ENCODE measurements around the gene BLZF1. TPM values are rescaled to one million over a fixed set of nuclear protein-coding genes. Genes with fewer than 3 reads are reported as not detected.
"Not testable (repeated sequence)": the region's sequence is repeated elsewhere in the genome, so short reads cannot be mapped to it uniquely, and the experiment has no call there.

Gene BLZF1
- total RNA-seq, 2 donors from 2014 or later, result 22.3 to 27.8 TPM

DNA sequence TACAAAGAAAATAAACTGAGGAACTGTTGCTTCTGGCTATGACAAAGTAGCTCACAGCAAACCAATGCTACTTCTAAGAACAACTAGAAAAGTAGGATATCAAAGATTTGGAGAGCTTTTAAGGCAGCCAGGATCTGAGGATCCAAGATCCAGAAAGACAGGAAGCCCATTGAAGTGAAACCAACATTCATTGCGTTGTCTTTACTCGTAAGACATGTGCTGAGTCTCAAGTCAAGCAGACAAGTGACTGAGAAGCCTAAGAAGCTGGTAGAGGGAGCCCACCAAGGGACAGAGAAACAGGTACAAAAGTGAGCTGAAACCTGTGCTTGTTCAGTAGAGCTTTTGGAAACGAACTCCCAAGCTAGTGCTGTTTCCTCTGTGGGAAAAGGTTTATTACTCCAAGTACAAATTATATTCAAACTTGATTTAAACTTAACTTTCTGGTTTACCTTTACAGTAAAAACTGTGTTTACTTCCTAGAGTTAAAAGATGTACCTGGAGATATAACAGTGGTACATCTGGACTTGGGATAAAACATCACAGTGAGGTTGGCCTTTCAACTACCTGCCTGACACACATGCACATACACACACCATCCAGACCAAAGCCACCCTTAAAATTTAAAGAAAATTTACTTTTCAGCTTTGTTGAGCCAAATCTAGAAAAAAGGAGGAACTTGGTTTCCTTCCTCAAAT is 41.6 kb upstream of the BLZF1 start:
- Histone ChIP-seq H3K4me1 (ENCODE audit: control insufficient read depth in 1 of 2, low read depth in 2 of 2) (peaks cover 0 to 8% of the 10 kb centered on the region in 2 donors), H3K36me3 (no peaks in the 10 kb centered on the region), H3K27ac (no peak overlapping the region), H3K4me3 (no peak overlapping the region), H3K9me3 (no peaks in the 10 kb centered on the region), H3K27me3 (replicated peaks; ENCODE audit: insufficient read depth) (no peaks in the 10 kb centered on the region)
- no peak for TF ChIP-seq CTCF (IDR thresholded peaks at IDR 0.05)
- no peak for DNase-seq (ENCODE audit: low spot score)
- ATAC-seq (ENCODE audit: insufficient number of reproducible peaks, low FRiP score, low read depth), result no peak

GRCh38 chr1:169326956-169327268 is 41.1 kb upstream of the BLZF1 start:
- no peaks in the 10 kb centered on the region for H3K9me3 ChIP-seq
- ATAC-seq (ENCODE audit: insufficient number of reproducible peaks, low FRiP score, low read depth), result no peak
- H3K4me1 ChIP-seq (ENCODE audit: control insufficient read depth in 1 of 2, low read depth in 2 of 2), result peaks cover 0 to 8% of the 10 kb centered on the region in 2 donors
- no peaks in the 10 kb centered on the region for H3K36me3 ChIP-seq
- H3K27ac ChIP-seq, result no peak overlapping the region
- DNase-seq (ENCODE audit: low spot score), result no peak
- TF ChIP-seq CTCF (IDR thresholded peaks at IDR 0.05), result no peak
- H3K4me3 ChIP-seq, result no peak overlapping the region
- no peaks in the 10 kb centered on the region for H3K27me3 ChIP-seq (replicated peaks; ENCODE audit: insufficient read depth)

DNA sequence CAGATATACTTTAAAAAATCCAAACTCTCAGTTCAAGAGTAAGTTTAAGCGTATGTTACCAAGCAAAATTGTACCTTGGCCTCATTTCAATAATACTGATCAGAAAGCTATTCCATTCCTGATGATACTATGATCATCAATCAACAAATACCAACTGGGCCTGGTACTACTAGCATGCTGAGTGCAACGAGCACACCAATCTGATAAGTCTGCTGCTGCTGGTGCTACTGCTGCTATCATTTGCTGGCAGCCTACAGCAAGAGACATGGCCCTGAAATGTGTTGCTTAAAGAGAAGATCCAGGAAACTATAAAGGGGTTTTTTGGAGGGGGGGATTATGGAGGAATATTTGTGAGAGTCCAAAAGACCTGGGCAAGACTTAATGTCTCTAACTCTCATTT is 40.1 kb upstream of the BLZF1 start:
- H3K27ac ChIP-seq, result no peak overlapping the region
- no peaks in the 10 kb centered on the region for H3K27me3 ChIP-seq (replicated peaks; ENCODE audit: insufficient read depth)
- H3K9me3 ChIP-seq, result no peaks in the 10 kb centered on the region
- no peaks in the 10 kb centered on the region for H3K36me3 ChIP-seq
- peaks cover 0 to 8% of the 10 kb centered on the region in 2 donors for H3K4me1 ChIP-seq (ENCODE audit: control insufficient read depth in 1 of 2, low read depth in 2 of 2)
- no peak overlapping the region for H3K4me3 ChIP-seq
- DNase-seq (ENCODE audit: low spot score) (no peak), ATAC-seq (ENCODE audit: insufficient number of reproducible peaks, low FRiP score, low read depth) (no peak)
- no peak for TF ChIP-seq CTCF (IDR thresholded peaks at IDR 0.05)

GRCh38 chr1:169329383-169329782 is 38.6 kb upstream of the BLZF1 start:
- DNase-seq (ENCODE audit: low spot score) (no peak), ATAC-seq (ENCODE audit: insufficient number of reproducible peaks, low FRiP score, low read depth) (no peak)
- TF ChIP-seq CTCF (IDR thresholded peaks at IDR 0.05), result no peak
- Histone ChIP-seq H3K27me3 (replicated peaks; ENCODE audit: insufficient read depth) (no peaks in the 10 kb centered on the region), H3K36me3 (no peaks in the 10 kb centered on the region), H3K4me1 (ENCODE audit: control insufficient read depth in 1 of 2, low read depth in 2 of 2) (peaks cover 0 to 8% of the 10 kb centered on the region in 2 donors), H3K4me3 (no peak overlapping the region), H3K9me3 (no peaks in the 10 kb centered on the region), H3K27ac (no peak overlapping the region)

DNA sequence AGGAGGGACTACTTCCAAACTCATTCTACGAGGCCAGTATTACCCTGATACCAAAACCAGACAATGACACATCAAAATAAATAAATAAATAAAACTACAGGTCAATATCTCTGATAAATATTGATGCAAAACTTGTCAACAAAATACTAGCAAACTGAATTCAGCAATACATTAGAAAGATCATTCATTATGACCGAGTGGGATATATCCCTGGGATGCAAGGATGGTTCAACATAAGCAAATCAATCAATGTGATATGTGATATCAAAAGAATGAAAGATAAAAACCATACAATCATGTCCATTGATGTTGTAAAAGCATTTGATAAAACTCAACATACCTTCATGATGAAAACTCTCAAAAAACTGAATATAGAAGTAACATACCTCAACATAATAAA is 37.1 kb upstream of the BLZF1 start:
- Histone ChIP-seq H3K27ac (no peak overlapping the region), H3K36me3 (no peaks in the 10 kb centered on the region), H3K9me3 (no peaks in the 10 kb centered on the region), H3K4me1 (ENCODE audit: control insufficient read depth in 1 of 2, low read depth in 2 of 2) (peaks cover 0 to 8% of the 10 kb centered on the region in 2 donors), H3K4me3 (no peak overlapping the region), H3K27me3 (replicated peaks; ENCODE audit: insufficient read depth) (no peaks in the 10 kb centered on the region)
- no peak for ATAC-seq (ENCODE audit: insufficient number of reproducible peaks, low FRiP score, low read depth)
- DNase-seq (ENCODE audit: low spot score), result no peak
- no peak for TF ChIP-seq CTCF (IDR thresholded peaks at IDR 0.05)

- H3K4me3 ChIP-seq; H3K36me3 ChIP-seq; ATAC-seq (ENCODE audit: insufficient number of reproducible peaks, low FRiP score, low read depth); H3K9me3 ChIP-seq; H3K27me3 ChIP-seq (replicated peaks; ENCODE audit: insufficient read depth); H3K27ac ChIP-seq; DNase-seq (ENCODE audit: low spot score); H3K4me1 ChIP-seq (ENCODE audit: control insufficient read depth in 1 of 2, low read depth in 2 of 2): not testable (repeated sequence)
Measured at GRCh38 chr1:169334727-169335126, 33.3 kb upstream of the BLZF1 start.

DNA sequence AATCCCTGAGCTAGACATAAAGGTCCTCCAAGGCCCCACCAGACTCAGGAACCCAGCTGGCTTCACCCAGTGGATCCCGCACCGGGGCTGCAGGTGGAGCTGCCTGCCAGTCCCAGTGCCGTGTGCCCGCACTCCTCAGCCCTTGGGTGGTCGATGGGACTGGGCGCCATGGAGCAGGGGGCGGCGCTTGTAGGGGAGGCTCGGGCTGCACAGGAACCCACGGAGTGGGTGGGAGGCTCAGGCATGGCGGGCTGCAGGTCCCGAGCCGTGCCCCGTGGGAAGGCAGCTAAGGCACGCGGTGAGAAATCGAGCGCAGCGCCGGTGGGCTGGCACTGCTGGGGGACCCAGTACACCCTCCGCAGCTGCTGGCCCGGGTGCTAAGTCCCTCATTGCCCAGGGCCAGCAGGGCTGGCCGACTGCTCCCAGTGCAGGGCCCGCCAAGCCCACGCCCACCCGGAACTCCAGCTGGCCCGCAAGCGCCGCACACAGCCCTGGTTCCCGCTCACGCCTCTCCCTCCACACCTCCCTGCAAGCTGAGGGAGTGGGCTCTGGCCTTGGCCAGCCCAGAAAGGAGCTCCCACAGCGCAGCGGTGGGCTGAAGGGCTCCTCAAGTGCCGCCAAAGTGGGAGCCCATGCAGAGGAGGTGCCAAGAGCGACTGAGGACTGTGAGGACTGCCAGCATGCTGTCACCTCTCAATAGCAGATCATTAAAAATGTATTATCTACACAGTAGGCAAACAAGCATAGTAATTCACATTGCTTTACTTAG is 30.9 kb upstream of the BLZF1 start:
- H3K27ac ChIP-seq; DNase-seq (ENCODE audit: low spot score); ATAC-seq (ENCODE audit: insufficient number of reproducible peaks, low FRiP score, low read depth): not testable (repeated sequence)

More for the DNA sequence above, 30.9 kb upstream of the BLZF1 start:
- not testable (repeated sequence) for H3K4me3 ChIP-seq; H3K27me3 ChIP-seq (replicated peaks; ENCODE audit: insufficient read depth); H3K4me1 ChIP-seq (ENCODE audit: control insufficient read depth in 1 of 2, low read depth in 2 of 2); H3K9me3 ChIP-seq; H3K36me3 ChIP-seq
